ENCODE results near the gene PRKD2.

GRCh38 chr19:46759817-46760333, 43.0 kb upstream of the PRKD2 start:
- TF ChIP-seq, protein P1, sequence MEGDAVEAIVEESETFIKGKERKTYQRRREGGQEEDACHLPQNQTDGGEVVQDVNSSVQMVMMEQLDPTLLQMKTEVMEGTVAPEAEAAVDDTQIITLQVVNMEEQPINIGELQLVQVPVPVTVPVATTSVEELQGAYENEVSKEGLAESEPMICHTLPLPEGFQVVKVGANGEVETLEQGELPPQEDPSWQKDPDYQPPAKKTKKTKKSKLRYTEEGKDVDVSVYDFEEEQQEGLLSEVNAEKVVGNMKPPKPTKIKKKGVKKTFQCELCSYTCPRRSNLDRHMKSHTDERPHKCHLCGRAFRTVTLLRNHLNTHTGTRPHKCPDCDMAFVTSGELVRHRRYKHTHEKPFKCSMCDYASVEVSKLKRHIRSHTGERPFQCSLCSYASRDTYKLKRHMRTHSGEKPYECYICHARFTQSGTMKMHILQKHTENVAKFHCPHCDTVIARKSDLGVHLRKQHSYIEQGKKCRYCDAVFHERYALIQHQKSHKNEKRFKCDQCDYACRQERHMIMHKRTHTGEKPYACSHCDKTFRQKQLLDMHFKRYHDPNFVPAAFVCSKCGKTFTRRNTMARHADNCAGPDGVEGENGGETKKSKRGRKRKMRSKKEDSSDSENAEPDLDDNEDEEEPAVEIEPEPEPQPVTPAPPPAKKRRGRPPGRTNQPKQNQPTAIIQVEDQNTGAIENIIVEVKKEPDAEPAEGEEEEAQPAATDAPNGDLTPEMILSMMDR (IDR thresholded peaks at IDR 0.05), result no peak
- TF ChIP-seq POLR2A (IDR thresholded peaks at IDR 0.05), result no peak

Measured in esophagus squamous epithelium (tissue), 4 donors.